Rectal smooth muscle tissue (tissue), 1 donor: ENCODE results near the gene COX8A.

ENCODE experiments used
- H3K27ac ChIP-seq: one replicate; pipeline ENCODE4 v1.7.0; 2013; ENCODE audit warnings: low read depth, low read length, inconsistent platforms
- H3K27me3 ChIP-seq: one replicate; pipeline ENCODE4 v1.7.0; 2013; ENCODE audit warnings: low read length; ENCODE audit not compliant: control insufficient read depth, insufficient read depth
- H3K36me3 ChIP-seq: one replicate; pipeline ENCODE4 v1.7.0; 2013; ENCODE audit warnings: low read length; ENCODE audit not compliant: control insufficient read depth, insufficient read depth
- H3K4me1 ChIP-seq: one replicate; pipeline ENCODE4 v1.7.0; 2013; ENCODE audit warnings: low read length; ENCODE audit not compliant: control insufficient read depth, insufficient read depth
- H3K4me3 ChIP-seq: one replicate; pipeline ENCODE4 v1.7.0; 2013; ENCODE audit warnings: low read length
- H3K9ac ChIP-seq: one replicate; pipeline ENCODE4 v1.7.0; 2013; ENCODE audit warnings: low read length

COX8A gene, protein sequence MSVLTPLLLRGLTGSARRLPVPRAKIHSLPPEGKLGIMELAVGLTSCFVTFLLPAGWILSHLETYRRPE

DNA sequence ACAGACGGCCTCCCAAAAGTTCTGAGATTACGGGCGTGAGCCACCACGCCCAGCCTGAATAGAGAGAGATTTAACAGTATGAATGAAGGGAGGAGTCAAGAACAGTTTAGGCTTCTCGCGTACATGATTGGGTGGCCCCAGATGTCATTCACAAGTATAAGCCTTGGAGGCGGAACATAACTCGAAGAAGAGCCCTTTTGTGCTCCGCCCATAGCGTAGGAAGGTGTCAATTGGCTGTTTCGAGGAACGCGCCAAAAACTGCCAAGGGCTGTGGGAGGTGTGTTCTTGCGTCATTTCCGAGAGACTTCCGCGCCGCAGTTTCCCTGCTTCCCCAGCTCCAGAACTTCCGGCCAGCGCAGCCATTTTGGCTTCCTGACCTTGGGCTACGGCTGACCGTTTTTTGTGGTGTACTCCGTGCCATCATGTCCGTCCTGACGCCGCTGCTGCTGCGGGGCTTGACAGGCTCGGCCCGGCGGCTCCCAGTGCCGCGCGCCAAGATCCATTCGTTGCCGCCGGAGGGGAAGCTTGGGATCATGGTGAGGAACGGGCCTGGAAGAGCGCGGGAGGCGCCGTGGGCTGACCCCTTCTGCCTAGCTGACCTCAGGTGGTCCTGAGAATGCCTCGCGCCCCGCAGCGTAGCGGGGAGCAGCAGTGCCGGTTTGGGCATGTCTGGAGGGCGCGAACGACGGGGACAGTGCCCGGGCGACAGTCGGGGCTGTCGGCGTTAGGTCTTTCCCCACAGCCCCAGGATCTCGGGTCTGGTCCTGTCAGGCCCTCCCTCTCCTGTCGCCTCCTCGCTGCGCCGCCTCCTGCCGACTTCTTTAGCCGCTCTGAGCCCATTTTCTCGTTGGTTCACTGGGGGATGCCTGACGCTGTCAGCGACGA lies at the start of gene COX8A:
Gene COX8A (plus strand): TSS at position 362 of the 885 bp plus-strand sequence. CDS start 61 bp downstream, at position 423.
- Histone ChIP-seq H3K36me3 (peaks cover 6% of the 10 kb centered on the region), H3K27me3 (no peaks in the 10 kb centered on the region), H3K27ac (peak within 1 kb of the TSS; percentile 100), H3K4me3 (peak within 1 kb of the TSS; percentile 88), H3K9ac (peak within 1 kb of the TSS; percentile 99), H3K4me1 (peaks cover 9% of the 10 kb centered on the region)

DNA sequence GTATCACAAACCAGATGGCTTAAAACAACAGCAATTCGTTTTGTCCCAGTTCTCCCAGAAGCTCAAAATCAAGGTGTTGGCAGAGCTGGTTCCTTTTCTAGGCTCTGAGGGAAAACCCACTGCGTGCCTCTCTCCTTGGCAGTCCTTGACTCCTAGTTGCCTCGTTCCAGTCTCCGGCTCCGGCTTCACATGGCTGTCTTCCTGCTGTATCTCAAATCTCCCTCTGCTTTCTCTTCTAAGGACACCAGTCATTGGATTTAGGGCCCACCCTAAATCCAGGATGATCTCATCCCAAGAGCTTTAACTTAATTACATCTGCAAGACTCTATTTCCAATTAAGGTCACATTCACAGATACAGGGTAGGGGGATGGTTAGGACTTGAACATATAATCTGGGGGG lies 44.8 kb upstream of the COX8A start:
- no peaks in the 10 kb centered on the region for H3K27me3 ChIP-seq
- H3K4me3 ChIP-seq: no peak overlapping the region
- no peak overlapping the region for H3K27ac ChIP-seq
- H3K9ac ChIP-seq: no peak overlapping the region
- H3K36me3 ChIP-seq: no peaks in the 10 kb centered on the region
- H3K4me1 ChIP-seq: no peaks in the 10 kb centered on the region

DNA sequence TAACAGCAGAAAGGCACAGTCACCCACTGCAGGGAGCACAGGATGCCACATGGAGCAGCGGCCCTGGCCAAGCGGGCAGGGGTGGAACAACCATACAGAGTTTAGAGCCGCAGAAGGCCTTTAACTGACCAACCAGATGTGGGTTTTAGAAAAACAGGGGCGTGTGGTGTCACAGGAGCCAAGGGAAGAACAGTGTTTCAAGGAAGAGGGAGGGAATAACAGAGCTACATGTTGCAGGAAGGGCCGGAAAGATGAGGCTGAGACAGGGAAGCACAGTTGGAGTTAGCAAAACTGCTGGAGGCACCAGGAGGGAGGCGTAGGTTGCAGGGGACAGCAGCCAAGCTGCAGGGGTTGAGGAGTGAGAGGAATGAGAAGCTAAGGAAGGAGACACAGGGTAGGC lies 43.4 kb upstream of the COX8A start:
- H3K36me3 ChIP-seq: no peaks in the 10 kb centered on the region
- H3K4me3 ChIP-seq: no peak overlapping the region
- H3K27me3 ChIP-seq: no peaks in the 10 kb centered on the region
- H3K9ac ChIP-seq: no peak overlapping the region
- no peaks in the 10 kb centered on the region for H3K4me1 ChIP-seq
- H3K27ac ChIP-seq: no peak overlapping the region

DNA sequence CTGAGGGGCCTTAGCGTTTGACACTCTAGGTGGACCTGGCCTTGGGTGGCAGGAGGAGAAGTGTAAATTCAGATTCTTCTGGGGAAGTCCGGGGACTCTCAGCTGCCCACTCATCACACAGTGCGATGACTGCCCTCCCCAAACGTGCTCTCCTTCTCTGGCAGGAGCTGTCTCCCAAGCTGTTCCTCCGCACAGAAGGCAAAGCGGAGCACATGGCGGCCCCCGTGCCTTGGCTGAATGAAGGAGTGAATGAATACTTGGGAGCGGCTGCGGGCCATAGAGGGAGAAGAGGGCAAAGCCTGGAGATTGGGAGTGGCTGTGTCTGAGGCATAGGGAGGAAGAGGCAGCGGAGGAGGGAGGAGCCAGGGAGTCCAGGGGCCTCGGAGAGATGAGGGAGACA lies 42.5 kb upstream of the COX8A start:
- Histone ChIP-seq H3K4me1 (no peaks in the 10 kb centered on the region), H3K27ac (no peak overlapping the region), H3K9ac (no peak overlapping the region), H3K4me3 (no peak overlapping the region), H3K36me3 (no peaks in the 10 kb centered on the region), H3K27me3 (no peaks in the 10 kb centered on the region)

DNA sequence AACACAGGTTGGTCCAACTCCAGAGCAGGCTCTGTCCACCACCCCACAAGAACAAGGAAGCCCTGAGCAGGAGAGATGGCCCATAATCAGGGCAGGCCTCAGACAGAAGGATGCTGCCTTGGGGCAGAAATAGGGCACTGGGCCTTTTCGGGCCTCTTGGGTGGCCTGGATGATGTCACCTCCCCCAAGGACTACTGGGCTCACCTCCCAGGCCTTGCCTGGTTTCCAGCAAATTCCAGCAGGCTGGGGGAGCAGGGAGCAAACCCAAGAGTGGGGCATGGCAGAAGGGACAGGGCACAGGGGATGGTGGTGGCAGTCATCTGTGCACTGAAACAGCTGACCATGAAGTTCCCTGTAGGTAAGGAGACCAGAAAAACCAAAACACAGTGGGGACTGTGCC lies 41.0 kb upstream of the COX8A start:
- Histone ChIP-seq H3K27me3 (no peaks in the 10 kb centered on the region), H3K9ac (no peak overlapping the region), H3K36me3 (no peaks in the 10 kb centered on the region), H3K4me1 (no peaks in the 10 kb centered on the region), H3K4me3 (no peak overlapping the region), H3K27ac (no peak overlapping the region)

DNA sequence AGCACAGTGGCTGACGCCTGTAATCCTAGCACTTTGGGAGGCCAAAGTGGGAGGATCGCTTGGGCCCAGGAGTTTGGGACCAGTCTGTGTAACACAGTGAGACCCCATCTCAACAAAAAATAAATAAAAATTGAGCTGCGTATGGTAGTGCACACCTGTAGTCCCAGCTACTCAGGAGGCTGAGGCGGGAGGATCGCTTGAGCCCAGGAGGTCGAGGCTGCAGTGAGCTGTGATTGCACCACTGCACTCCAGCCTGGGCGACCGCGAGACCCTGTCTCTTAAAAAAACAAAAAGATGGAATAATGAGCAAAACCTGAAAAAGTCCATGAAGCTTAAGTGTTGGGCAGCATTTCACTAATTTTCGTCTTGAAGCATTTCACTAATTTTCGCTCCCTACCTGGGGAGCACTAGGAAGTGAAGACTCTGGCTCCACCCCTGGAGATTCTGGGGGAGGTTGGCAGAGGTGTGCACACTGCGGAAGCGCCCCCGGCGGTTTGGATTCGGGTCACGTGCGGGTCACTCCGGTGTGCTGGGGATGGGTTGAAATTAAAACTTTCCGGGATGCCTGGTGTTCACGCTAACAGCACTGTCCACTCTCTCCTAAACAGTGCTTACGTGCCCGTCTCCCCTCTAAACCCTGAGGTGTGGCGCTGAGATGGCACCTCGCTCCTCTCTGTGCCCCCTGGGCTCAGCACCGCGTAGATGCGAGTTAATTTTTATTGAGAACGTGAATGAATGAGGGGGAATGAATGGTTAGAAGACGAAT lies 36.5 kb upstream of the COX8A start:
- H3K27me3 ChIP-seq: no peaks in the 10 kb centered on the region
- H3K36me3 ChIP-seq: no peaks in the 10 kb centered on the region
- H3K4me1 ChIP-seq: peaks cover 2% of the 10 kb centered on the region
- H3K27ac ChIP-seq: no peak overlapping the region
- peak overlapping the region; percentile 65 for H3K4me3 ChIP-seq
- H3K9ac ChIP-seq: no peak overlapping the region

DNA sequence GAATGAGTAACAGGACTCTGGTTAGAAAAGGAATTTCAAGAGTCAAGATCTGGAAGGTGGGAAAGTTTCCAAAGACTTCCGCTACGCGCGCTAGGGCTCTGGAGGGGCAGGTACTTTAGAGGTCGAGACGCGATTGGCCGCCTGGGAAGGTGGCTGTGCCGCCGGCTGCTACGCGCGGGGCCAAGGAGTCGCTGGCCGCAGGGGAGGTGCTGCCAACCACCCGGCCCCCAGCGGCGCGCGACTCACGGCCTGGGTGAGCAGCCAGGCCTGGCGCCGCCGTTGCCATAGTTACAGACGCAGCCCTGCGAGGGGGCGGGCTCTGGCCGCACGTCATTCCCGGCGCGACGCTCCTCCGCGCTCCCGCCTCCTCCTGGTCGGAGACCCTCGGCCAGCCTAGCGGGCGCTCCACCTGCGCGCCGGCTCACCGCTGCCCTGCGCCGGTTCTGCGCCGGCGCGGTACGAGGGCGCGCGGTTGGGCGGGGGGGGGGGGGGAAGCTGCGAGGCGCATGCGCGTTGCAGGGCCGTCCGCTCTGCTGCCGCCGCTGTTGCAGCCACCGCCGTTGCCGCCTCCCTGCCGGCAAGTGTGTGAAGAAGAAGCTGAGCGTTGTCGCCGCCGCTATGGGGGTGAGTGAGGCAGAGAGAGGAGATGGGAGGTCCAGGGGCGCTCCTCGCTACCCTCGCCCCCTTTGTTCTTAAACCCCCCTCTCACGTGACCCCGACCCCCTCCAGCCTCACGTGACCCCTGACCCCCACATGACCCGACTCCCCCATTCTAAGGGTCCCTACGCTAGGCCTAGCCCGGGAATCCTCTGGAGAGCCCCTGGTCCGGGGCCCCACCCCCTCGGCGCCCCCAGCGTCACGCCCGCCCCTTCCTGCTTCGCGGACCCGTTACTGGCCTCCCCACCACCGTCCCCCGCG lies 35.7 kb upstream of the COX8A start, which contains the start of gene NAA40:
Gene NAA40 (plus strand): TSS at position 524 of the 918 bp plus-strand sequence. CDS start 95 bp downstream, at position 619.
- Histone ChIP-seq H3K36me3 (no peaks in the 10 kb centered on the region), H3K4me3 (peak within 1 kb of the TSS; percentile 69), H3K27ac (peak within 1 kb of the TSS; percentile 44), H3K9ac (peak within 1 kb of the TSS; percentile 60), H3K4me1 (peaks cover 2% of the 10 kb centered on the region), H3K27me3 (no peaks in the 10 kb centered on the region)

DNA sequence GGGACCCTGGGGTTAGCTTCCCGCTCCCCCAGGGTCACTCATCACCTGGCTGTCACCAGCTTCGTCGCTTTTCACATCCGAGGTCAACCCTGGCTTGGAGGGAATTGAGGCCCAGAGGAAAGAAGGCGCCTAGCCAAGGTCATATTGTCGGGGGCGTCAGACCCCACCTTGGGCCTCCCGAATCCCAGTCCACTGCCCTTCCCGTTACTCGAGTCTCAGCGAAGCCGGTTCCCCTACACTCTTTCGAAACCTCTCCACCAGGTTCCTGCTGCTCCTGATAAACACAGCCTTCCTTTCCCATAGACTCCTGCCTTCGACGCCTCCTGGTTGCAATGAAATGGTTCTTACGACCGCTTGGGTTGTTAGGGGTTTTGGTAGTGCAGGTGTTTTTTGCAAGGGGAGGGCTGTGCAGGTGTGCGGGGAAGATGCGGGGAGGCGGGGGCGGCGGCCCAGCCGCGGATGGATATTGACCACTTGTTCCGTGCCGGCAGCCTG lies 35.0 kb upstream of the COX8A start:
- Histone ChIP-seq H3K4me3 (peak overlapping the region; percentile 69), H3K9ac (no peak overlapping the region), H3K4me1 (peaks cover 6% of the 10 kb centered on the region), H3K36me3 (no peaks in the 10 kb centered on the region), H3K27ac (no peak overlapping the region), H3K27me3 (no peaks in the 10 kb centered on the region)

DNA sequence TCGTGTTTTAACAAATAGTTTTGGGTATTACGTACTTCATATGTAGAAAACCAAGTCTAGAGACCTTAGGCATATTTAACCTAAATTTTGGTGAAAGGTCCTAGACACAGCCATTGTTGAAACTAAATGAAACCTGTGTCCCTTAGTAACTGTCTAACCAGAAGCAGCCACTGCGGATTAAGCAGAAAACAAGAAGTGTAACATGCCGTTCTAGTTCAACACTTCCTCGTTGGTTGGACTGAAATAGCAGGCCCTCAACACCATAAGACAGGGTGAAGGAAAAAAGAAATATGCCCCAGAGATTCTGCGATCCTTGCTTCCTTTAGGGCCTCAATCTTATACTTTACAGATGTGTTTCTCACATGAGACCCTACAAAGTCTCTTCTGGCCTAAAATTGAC lies 33.6 kb upstream of the COX8A start:
- Histone ChIP-seq H3K9ac (no peak overlapping the region), H3K4me3 (no peak overlapping the region), H3K27me3 (no peaks in the 10 kb centered on the region), H3K36me3 (no peaks in the 10 kb centered on the region), H3K27ac (no peak overlapping the region), H3K4me1 (peaks cover 16% of the 10 kb centered on the region)

DNA sequence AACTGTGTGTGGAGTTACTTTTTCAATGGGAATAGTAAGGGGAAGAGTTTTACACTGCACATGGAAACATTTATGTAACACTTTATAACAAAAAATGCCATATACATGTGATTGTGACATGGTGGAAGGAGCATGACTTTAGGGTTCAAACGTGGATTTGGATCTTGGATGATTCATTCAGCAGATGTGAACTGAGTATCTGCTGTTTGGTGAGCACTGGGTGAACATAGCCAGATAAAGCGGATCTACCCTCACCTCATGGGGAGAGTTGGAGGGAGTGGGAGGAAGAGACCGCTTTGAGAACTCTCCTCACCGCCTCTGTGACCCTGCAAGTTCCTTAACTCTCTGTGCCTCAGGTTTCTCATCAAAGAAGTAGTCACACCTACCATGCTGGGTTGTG lies 32.5 kb upstream of the COX8A start:
- Histone ChIP-seq H3K4me3 (no peak overlapping the region), H3K4me1 (peaks cover 16% of the 10 kb centered on the region), H3K9ac (no peak overlapping the region), H3K27me3 (no peaks in the 10 kb centered on the region), H3K27ac (no peak overlapping the region), H3K36me3 (peaks cover 5% of the 10 kb centered on the region)

DNA sequence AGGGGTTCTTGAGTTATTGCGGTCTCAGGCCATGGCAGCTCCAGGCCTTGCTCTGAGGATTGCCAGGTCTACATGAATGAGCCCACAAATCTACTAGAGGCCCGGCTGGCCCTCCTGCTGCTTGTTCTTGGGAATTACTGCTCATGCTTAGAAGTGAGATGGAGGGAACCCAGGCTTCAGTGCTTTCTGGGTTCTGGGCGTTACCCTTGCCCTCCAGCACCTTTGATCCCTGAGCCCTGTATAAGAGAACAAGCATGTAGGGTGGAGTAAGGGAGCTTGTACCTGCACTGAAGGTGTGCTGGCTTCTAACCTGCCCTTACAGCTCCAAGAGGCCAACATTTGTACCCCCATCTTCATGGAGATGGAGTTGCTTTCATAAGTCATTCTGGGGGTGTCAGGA lies 31.6 kb upstream of the COX8A start:
- peaks cover 7% of the 10 kb centered on the region for H3K36me3 ChIP-seq
- no peaks in the 10 kb centered on the region for H3K27me3 ChIP-seq
- no peak overlapping the region for H3K4me3 ChIP-seq
- H3K27ac ChIP-seq: no peak overlapping the region
- no peak overlapping the region for H3K9ac ChIP-seq
- H3K4me1 ChIP-seq: peaks cover 16% of the 10 kb centered on the region
